Measurements from ENCODE around the gene DNAAF1. TPM values are rescaled to one million over a fixed set of nuclear protein-coding genes. Genes with fewer than 3 reads are reported as not detected.

Gene DNAAF1
- total RNA-seq, 2 donors from 2014 or later: not detected

DNA sequence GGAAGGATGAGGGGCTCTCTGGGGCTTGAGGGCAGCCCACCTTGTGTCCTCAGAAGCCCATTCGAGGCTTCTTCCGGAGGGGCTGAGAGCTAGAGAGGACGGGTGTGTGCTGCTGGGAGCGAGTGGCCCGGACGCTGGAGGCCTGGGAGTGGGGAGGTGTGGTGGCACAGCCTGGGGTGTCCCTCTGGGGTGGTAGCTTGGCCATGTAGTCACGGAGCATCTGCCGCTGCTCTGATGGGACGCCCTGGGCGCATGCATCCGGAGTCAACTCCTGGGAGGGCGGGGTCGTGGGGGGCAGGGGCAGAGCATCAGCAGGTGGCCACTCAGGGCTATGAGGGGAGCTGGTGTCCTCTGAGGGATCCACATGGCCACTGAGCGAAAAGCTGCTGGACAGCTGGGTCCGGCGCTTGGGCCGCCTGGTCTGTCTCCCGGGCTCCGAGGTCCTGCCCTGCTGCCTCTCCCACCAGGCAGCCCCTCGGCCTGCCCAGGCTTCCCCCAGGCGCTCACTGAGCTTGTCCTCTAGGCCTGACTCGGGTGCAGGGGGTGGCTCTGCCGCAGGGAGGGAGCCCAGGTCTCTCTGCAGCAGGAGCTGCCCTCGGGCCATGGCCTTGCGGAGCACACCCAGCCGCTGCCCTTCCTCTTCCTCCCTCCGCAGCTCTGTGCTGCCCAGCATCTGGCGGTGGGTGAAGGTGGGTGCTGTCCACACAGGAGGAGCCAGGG lies 33.9 kb downstream of the DNAAF1 start:
- H3K36me3 Mint-ChIP-seq: no peaks in the 10 kb centered on the region

DNA sequence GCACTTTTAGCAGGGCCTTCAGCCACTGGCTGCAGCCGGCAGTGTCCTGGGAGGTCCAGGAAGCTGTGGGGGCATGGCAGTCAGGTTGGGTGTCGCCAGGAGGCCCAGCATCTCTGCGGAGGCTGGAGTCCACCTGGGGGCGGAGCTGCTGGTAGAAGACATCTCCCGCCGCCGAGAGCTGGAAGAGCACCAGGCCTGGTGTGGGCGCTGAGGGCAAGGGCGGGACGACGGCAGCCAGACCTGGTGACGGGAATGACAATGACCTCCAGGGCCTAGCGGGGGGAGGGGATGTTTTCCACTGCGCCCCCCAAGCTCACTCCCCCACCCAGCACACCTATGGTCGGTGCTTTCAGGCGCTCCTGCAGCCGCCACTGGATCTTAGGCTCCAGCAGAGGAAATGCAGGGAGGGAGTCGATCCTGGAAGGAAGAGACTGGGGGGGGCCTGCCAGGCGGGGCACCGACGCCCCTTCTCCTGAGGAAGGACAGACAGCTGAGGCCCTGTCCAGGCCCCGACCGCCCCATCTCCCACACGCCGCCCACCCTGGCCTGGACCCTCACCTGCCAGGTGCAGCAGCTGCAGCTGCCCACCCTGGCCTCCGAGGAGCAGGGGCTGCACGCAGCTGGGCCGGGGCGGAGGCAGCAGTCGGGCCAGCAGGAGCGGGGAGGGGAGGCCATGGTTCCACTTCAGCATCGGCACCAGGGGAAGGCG lies 34.7 kb downstream of the DNAAF1 start:
- ATAC-seq (no peak), DNase-seq (ENCODE audit: low spot score) (no peak)
- Mint-ChIP-seq H3K27ac (no peak overlapping the region), H3K27me3 (peaks cover 2 to 7% of the 10 kb centered on the region in 2 donors), H3K4me3 (no peak overlapping the region), H3K9me3 (no peaks in the 10 kb centered on the region), H3K4me1 (ENCODE audit: low read depth in 2 of 2) (peaks cover 14 to 16% of the 10 kb centered on the region in 2 donors), H3K36me3 (no peaks in the 10 kb centered on the region)

More for the DNA sequence above, 33.9 kb downstream of the DNAAF1 start:
- ATAC-seq (no peak), DNase-seq (ENCODE audit: low spot score) (no peak)
- H3K9me3 Mint-ChIP-seq: no peaks in the 10 kb centered on the region
- H3K4me1 Mint-ChIP-seq (ENCODE audit: low read depth in 2 of 2): peaks cover 7 to 8% of the 10 kb centered on the region in 2 donors
- peaks cover 2 to 14% of the 10 kb centered on the region in 2 donors for H3K27me3 Mint-ChIP-seq
- no peak overlapping the region for H3K4me3 Mint-ChIP-seq
- H3K27ac Mint-ChIP-seq: no peak overlapping the region

DNA sequence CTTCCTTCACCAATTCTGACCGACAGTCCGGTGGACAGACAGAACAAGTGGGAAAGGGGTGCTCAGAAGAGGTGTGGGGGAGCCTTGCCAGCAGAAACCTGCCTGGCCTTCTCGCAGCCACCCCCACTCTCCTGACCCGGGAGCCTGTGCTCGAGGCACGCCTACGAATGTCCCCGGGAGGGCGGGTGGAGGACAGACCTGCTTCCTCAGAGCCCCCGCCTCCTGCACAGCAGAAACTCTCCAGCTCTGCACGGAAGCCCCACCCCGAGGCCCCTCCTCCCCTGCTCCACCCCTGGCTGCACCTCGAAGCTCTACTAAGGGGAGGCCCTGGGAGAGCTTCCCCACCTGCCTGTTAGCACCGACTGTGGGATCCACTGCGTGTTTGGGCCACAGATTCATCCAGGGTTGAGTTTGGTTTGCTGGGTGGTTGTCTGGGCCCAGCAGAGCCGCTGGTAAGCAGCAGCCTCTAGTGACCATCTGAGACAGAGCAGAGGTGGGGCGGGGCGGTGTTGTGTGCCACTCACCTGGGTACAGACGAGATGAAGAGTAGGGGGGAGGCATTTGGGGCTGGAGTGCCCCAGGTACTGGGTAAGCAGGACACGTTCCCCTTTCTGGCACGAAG lies 35.5 kb downstream of the DNAAF1 start:
- DNase-seq (ENCODE audit: low spot score): no peak
- no peak for ATAC-seq
- Mint-ChIP-seq H3K36me3 (no peaks in the 10 kb centered on the region), H3K9me3 (no peaks in the 10 kb centered on the region), H3K4me1 (ENCODE audit: low read depth in 2 of 2) (peaks cover 14% of the 10 kb centered on the region in 2 donors), H3K27ac (no peak overlapping the region), H3K4me3 (no peak overlapping the region), H3K27me3 (no peaks in the 10 kb centered on the region)

DNA sequence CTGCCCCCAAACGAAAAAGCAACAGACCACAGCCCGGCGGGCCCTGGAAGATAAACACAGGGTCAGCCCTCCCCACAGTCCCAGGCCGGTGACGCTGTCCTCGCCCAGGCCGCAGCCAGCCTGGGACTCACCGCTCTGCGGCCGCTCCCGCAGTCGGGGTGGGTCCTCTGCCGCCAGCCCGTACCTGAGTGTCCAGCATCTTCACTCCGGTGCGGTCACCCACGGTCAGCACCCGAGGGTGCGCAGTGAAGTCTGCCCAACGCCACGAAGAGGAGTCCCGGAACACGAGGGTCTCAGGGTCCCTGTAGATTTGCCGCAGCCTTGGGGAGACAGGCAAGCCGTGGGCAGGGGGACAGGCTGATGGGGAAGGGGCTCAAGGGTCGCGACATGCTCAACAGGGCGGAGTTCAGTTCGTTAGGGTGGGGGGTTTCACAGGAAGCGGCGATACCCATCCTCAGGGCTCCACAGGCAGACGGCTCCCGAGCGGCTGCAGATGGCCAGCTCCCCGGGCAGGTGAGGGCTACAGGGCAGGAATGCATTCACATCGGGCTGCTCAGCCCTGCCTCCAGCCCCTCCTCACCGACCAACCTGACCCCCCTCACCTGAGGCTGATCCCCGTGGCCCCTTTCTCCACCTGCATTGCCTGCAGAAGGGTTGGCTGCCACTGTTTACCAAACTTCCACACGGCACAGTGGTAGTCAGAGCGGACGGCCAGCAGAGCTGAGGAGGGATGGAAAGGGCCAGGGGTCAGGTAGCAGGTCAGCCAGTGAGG lies 36.2 kb downstream of the DNAAF1 start:
- ATAC-seq: no peak
- Mint-ChIP-seq H3K4me3 (no peak overlapping the region), H3K27ac (no peak overlapping the region), H3K27me3 (no peaks in the 10 kb centered on the region), H3K4me1 (ENCODE audit: low read depth in 2 of 2) (peaks cover 14% of the 10 kb centered on the region in 2 donors), H3K36me3 (no peaks in the 10 kb centered on the region), H3K9me3 (no peaks in the 10 kb centered on the region)
- DNase-seq (ENCODE audit: low spot score): no peak

DNA sequence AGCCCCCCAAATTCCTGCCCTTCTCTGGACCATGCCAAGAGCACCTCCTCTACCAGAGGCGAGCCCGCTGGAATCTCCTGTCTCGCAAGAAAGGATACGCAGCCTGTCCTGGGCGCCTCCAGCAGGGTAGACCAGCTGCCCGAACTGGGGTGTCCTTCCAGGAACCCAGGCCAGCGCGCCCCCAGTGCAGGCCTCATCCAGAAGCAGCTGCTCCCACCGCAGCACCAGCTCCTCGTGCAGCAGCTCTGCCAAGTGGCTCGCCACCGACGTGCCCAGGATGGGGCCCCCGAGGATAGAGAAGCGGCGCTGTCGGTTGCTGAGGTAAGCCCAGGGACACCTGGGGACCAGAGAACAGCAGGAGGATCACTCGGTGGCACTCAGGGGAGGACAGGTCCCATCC lies 37.0 kb downstream of the DNAAF1 start:
- Mint-ChIP-seq H3K4me3 (no peak overlapping the region), H3K36me3 (no peaks in the 10 kb centered on the region), H3K9me3 (no peaks in the 10 kb centered on the region), H3K27me3 (no peaks in the 10 kb centered on the region), H3K27ac (no peak overlapping the region), H3K4me1 (ENCODE audit: low read depth in 2 of 2) (peaks cover 14% of the 10 kb centered on the region in 2 donors)
- ATAC-seq (no peak), DNase-seq (ENCODE audit: low spot score) (no peak)

DNA sequence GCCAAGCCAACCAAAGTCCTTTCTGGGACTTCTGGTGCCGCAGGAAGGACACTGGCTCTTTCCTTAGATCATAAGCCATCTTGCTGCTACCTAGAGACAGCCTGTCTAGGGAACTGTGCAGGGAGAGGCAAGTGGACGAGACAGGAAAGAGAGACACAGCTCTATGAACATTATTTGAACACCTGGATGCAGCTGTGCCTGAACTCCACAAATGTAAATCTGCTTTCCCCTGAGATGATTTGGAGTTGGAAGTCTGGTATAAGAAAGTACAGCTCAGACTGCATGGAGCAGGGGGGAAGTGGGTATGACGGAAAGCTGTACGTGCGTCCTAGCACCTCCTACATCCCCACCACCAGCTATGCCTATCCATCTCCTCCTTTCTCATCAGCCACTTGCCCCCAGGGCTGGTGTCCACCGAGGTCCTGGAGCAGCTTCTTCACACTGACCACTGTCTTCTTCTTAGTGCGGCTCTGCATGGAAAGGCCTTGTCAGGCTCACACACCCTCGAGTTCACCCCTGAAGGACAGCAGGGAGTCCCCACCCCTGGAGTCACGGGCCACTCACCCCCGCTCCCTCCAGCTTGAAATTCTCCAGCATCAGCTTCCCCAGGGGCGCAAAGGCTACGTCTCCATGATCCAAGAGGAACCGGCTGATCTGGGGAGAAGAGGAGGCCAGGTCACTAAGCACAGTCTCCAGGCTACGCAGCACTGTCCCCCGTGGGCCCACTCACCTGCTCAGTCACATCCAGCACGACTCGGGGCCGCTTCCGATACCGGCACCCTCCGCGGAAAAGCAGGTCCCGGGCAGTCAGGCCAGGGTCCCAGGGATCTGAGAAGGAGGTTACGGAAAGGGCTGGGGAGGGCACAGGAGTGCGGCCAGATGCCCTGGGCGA lies 37.8 kb downstream of the DNAAF1 start:
- Mint-ChIP-seq H3K4me1 (ENCODE audit: low read depth in 2 of 2) (peaks cover 14% of the 10 kb centered on the region in 2 donors), H3K4me3 (no peak overlapping the region), H3K9me3 (no peaks in the 10 kb centered on the region), H3K36me3 (no peaks in the 10 kb centered on the region), H3K27ac (no peak overlapping the region), H3K27me3 (no peaks in the 10 kb centered on the region)
- DNase-seq (ENCODE audit: low spot score) (no peak), ATAC-seq (no peak)

DNA sequence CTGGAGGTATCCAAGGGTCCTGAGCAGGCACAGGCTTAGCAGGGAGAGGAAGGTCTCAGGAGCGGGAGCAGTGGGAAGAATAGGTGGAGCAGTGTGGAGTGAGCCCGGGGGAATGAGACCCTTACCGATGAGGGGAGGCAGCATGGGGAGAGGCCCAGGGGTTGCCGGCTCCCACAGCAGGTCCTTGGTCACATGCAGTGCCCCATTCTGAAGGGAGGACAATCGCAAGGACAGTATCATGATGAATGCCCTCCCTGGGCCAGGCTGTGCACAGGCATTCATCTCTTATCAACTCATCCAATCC lies 38.4 kb downstream of the DNAAF1 start:
- no peaks in the 10 kb centered on the region for H3K36me3 Mint-ChIP-seq
- no peak overlapping the region for H3K27ac Mint-ChIP-seq
- no peaks in the 10 kb centered on the region for H3K9me3 Mint-ChIP-seq
- no peak overlapping the region for H3K4me3 Mint-ChIP-seq
- ATAC-seq (no peak), DNase-seq (ENCODE audit: low spot score) (no peak)
- H3K27me3 Mint-ChIP-seq: no peaks in the 10 kb centered on the region
- H3K4me1 Mint-ChIP-seq (ENCODE audit: low read depth in 2 of 2): peaks cover 14% of the 10 kb centered on the region in 2 donors

DNA sequence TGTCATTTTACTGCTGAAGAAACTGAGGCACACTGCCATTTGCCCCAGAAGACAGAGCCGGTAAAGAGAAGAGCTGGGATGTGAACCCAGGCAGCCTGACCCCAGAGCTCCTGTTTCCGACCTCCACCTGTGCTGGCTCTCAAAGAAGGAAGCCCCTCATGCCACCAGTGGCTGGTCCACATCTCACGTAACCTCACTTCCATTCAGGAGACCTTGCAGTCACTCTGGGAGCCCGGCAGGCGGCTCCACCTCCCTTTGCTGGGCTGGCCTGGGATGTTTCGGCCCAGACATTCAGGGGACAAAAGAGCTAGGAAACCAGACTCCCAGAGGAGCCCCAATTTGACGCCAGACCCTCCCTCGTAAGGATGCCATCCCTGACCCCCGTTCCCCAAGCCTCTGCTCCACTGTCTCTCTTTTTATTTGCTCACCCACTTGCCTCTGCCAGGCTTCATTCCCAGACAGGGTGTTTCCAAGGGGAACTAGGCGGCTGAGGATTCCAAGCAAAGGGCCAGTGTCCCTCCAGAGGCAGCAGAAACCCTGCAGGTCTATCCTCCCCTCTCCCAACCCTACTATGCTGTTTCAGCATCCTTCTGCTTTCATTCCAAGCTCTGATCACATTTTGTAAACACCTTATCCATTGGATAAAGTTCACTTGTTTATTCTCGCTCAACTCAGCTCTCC lies 38.9 kb downstream of the DNAAF1 start:
- no peak for ATAC-seq
- no peak for DNase-seq (ENCODE audit: low spot score)
- no peaks in the 10 kb centered on the region for H3K27me3 Mint-ChIP-seq
- no peaks in the 10 kb centered on the region for H3K36me3 Mint-ChIP-seq
- H3K9me3 Mint-ChIP-seq: no peaks in the 10 kb centered on the region
- H3K4me3 Mint-ChIP-seq: no peak overlapping the region
- no peak overlapping the region for H3K27ac Mint-ChIP-seq
- H3K4me1 Mint-ChIP-seq (ENCODE audit: low read depth in 2 of 2): peaks cover 14% of the 10 kb centered on the region in 2 donors

DNA sequence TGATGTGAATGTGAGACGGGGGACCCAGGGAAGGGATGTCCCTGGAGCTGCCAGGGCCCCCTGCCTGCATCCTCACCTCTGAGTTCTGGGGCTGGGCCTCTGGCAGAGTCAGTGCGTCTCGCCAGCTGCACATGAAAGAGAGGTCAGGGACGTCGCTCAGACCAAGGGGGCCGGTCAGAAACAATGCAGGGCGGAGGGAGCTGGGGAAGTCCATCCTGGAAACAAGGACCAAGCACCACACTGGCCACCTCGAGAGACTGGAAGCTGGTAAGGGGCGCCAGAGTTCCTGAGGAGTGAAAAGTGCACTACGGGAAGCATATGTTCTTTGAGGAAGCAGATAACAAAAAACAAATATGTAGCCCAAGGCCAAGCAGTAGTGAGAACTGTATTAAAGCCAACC lies 39.7 kb downstream of the DNAAF1 start:
- H3K9me3 Mint-ChIP-seq: no peaks in the 10 kb centered on the region
- H3K4me1 Mint-ChIP-seq (ENCODE audit: low read depth in 2 of 2): peaks cover 14% of the 10 kb centered on the region in 2 donors
- no peak overlapping the region for H3K27ac Mint-ChIP-seq
- no peak for DNase-seq (ENCODE audit: low spot score)
- H3K4me3 Mint-ChIP-seq: peak overlapping the region; percentile 94
- no peaks in the 10 kb centered on the region for H3K27me3 Mint-ChIP-seq
- ATAC-seq: no peak
- no peaks in the 10 kb centered on the region for H3K36me3 Mint-ChIP-seq

DNA sequence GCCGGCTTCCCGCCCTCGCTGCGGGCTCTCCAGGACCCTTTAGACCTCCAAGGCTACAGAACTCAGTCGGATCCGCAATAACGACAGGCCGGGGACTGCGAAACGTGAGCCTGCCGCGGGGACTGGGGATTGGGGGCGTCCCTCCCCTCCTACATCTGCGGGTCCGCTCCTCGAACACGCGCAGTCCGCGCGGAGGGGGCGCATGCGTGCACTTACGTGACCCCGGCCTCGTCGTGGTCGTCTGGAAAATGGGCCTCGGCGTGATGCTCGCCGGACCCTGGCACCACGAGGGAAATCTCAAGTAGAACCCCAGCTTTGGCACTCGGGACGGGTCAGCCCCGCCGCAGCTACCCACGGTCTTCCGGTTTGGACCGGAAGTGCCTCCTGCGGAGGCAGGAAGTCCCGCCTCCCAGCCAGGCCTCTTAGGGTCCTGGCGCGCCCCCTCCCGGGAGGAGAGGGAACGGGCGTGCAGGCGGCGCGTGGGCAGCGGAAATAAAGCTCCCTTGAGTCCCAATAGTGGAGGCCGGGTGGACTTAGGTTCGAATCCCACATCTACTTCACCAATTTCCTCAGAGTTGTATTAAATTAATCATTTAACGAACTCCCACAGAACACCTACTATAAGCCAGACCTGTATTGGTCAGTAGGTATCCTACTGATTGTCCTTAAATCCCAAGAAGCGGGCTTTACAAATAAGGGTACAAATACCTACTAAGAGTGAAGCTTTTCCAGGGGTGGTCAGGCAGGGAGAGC lies 41.8 kb downstream of the DNAAF1 start, which contains the start of gene TAF1C:
Gene TAF1C (minus strand): TSS at position 373 of the 753 bp plus-strand sequence. CDS start 2,069 bp downstream, outside the sequence.
- Mint-ChIP-seq H3K4me3 (peak within 1 kb of the TSS; percentile 94), H3K36me3 (no peaks in the 10 kb centered on the region), H3K27me3 (no peaks in the 10 kb centered on the region), H3K27ac (peak within 1 kb of the TSS; percentile 83 to 94), H3K4me1 (ENCODE audit: low read depth in 2 of 2) (peaks cover 14% of the 10 kb centered on the region in 2 donors), H3K9me3 (no peaks in the 10 kb centered on the region)
- DNase-seq (ENCODE audit: low spot score) (peak; percentile 93), ATAC-seq (peak; percentile 98)

DNA sequence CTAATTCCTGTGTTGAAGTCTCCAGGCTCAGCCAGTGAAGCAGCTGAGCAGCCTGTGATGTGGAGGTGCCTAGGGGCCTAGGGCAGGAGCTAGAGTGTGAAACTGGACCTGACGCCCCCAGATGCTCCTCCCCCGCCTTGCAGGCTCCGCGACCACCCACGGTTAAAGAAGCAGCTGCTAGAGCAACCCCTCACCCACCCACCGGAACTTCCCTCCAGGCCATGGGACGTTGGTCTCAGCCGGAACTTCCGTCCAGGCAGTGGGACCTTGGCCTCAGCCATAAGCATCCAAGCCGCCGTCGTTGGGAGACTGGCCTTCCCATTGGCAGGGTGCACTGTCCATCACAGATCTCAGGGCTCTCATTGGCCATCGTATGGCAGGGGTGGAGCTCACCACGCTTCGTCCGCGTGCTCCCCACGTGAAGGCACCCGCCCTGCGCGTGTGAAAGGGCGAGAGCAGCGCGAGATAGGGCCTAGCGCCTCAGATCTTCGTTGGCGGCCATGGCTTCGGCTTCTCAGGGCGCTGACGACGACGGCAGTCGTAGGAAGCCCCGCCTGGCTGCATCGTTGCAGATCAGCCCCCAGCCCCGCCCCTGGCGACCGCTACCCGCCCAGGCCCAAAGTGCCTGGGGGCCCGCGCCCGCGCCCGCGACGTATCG lies 45.8 kb downstream of the DNAAF1 start, which contains the start of gene ADAD2:
Gene ADAD2 (plus strand): TSS at position 427 of the 658 bp plus-strand sequence. CDS start 74 bp downstream, at position 501.
- H3K27ac Mint-ChIP-seq: no peak within 1 kb of the TSS
- no peak for ATAC-seq
- no peaks in the 10 kb centered on the region for H3K27me3 Mint-ChIP-seq
- H3K9me3 Mint-ChIP-seq: no peaks in the 10 kb centered on the region
- DNase-seq (ENCODE audit: low spot score): no peak
- H3K36me3 Mint-ChIP-seq: no peaks in the 10 kb centered on the region
- peaks cover 0 to 13% of the 10 kb centered on the region in 2 donors for H3K4me1 Mint-ChIP-seq (ENCODE audit: low read depth in 2 of 2)
- H3K4me3 Mint-ChIP-seq: no peak within 1 kb of the TSS
